Mesothelial cell of epicardium (in vitro differentiated cells): ENCODE results near the gene ABTB1. TPM values are rescaled to one million over a fixed set of nuclear protein-coding genes. Genes with fewer than 3 reads are reported as not detected.

Experiments
- DNase-seq, 2 experiments: peaks; one replicate each; pipeline ENCODE4 v3.0.0; 2021; ENCODE audit warnings: low spot score in 2 of 2; ENCODE audit not compliant: unreplicated experiment in 2 of 2
- H3K27ac Mint-ChIP-seq: 2 replicates; pipeline ENCODE4 v1.8.0; 2021; ENCODE audit warnings: mixed read lengths
- H3K27me3 Mint-ChIP-seq: 2 replicates; pipeline ENCODE4 v1.8.0; 2021; ENCODE audit warnings: low read depth, mixed read lengths
- H3K36me3 Mint-ChIP-seq: 2 replicates; pipeline ENCODE4 v1.8.0; 2021; ENCODE audit warnings: mixed read lengths
- H3K4me1 Mint-ChIP-seq: 2 replicates; pipeline ENCODE4 v1.8.0; 2021; ENCODE audit warnings: mixed read lengths
- H3K4me3 Mint-ChIP-seq: 2 replicates; pipeline ENCODE4 v1.8.0; 2021; ENCODE audit warnings: mild to moderate bottlenecking, moderate library complexity, mixed read lengths
- H3K9me3 Mint-ChIP-seq: 2 replicates; pipeline ENCODE4 v1.8.0; 2021; ENCODE audit warnings: mixed read lengths
- total RNA-seq: library from RNA; stranded (reverse); gene quantifications from 3 replicates; pipeline ENCODE4 v1.2.1, GENCODE V29; 2021
- TF ChIP-seq, protein P1 (sequence below): fragments of 200-600 bp; sonication (generic); IDR thresholded peaks from one replicate; pipeline ENCODE4 v1.5.0; 2021; ENCODE audit warnings: antibody characterized with exemption; ENCODE audit not compliant: unreplicated experiment

ABTB1 gene
- total RNA-seq, 1 donor from 2014 or later = 15.9 TPM

DNA sequence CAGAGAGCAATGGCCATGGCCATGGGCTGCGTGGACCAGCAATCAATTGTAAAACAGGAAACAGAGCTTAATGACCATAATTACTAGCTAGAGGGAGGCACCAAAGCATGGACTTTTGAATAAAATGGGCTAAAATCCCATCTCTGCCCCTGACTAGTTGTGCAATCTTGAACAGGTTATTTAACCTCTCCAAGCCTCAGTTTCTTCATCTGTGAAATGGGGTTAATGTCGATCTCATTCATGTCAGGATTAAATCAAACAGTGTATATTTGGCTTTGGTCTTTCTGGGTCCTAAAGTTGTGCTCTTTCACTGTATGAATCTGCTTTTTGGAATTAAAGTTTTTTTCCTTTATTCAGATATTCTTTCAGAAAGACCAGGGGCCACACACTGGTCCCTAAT is 36.1 kb downstream of the ABTB1 start:
- Mint-ChIP-seq H3K4me1 (peaks cover 11% of the 10 kb centered on the region), H3K9me3 (peaks cover 13% of the 10 kb centered on the region), H3K36me3 (no peaks in the 10 kb centered on the region), H3K4me3 (no peak overlapping the region), H3K27ac (no peak overlapping the region), H3K27me3 (peaks cover 3% of the 10 kb centered on the region)
- DNase-seq = no peak
- TF ChIP-seq, protein P1, sequence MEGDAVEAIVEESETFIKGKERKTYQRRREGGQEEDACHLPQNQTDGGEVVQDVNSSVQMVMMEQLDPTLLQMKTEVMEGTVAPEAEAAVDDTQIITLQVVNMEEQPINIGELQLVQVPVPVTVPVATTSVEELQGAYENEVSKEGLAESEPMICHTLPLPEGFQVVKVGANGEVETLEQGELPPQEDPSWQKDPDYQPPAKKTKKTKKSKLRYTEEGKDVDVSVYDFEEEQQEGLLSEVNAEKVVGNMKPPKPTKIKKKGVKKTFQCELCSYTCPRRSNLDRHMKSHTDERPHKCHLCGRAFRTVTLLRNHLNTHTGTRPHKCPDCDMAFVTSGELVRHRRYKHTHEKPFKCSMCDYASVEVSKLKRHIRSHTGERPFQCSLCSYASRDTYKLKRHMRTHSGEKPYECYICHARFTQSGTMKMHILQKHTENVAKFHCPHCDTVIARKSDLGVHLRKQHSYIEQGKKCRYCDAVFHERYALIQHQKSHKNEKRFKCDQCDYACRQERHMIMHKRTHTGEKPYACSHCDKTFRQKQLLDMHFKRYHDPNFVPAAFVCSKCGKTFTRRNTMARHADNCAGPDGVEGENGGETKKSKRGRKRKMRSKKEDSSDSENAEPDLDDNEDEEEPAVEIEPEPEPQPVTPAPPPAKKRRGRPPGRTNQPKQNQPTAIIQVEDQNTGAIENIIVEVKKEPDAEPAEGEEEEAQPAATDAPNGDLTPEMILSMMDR = no peak

DNA sequence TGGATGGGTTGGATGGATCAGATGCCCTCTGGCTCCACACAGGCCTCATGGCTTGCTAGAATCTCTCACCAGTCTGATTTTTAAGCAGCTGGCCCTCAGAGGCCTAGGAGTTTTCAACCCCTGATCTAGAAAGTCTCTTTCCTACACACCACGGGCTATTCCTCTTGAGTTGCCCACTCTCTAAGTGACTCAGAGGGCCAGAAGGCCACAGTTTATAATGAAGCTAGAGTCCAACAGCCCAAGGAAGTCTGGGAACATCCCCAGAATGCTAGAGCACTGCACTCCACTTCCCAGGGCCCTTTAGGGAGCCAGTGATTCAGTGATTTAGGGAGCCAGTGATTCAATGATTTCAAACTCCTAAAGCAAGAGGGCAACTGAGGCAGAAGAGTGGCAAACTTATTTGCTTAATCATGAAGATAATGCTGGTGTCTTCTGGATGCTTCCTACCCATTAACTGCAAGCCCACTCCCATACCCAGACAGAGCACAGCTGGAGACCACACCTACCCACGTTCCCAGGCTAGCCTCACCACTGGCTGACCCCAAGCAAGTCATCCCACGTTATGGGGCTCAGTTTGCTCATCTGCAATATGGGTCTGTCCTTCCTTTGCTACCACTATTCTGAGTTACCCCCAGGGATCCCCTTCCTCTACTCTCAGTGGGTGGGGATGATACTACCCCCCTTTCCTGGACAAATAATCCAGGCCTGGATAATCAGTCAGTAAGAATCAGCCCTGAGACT is 36.7 kb downstream of the ABTB1 start:
- H3K27me3 Mint-ChIP-seq = peaks cover 3% of the 10 kb centered on the region
- H3K36me3 Mint-ChIP-seq = no peaks in the 10 kb centered on the region
- H3K4me3 Mint-ChIP-seq = no peak overlapping the region
- H3K4me1 Mint-ChIP-seq = peaks cover 17% of the 10 kb centered on the region
- no peak overlapping the region for H3K27ac Mint-ChIP-seq
- H3K9me3 Mint-ChIP-seq = peaks cover 6% of the 10 kb centered on the region
- TF ChIP-seq, protein P1 = no peak
- no peak for DNase-seq

DNA sequence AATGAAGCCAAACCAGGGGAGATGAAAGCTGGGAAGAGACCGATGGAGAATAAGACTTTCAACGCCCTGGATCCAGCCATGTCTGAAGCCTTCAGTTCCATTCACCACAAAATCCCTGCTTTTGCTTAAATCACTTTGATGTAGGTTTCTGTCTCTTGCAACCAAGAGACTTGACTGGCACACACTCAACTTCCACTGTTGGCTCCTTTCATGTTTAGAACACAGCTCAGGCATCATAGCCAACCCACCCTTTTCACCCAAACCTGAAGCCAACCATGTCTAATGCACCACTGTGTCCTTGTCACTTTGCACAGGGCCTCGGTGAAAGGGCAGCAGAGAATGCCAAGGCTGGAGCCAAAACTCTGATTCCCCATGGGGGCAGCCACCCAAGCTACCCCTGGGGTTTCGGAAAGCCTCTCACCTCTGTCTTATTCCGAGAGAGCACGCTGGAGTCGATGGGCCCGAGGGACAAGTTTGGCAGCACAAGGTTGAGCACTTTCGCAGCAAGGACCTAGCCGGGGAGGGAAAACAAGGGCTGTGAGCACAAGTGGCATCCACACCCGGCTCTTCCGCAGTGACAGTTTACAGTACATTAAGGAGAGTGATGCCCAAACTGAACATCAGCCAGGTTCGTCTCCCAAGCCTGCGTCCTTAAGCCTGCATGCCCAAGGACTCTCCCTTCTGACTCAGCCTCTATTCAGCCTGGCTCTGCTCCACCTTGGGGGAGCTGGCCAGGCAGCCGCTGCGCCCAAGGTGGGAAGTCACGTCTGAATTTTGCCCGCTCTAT is 37.6 kb downstream of the ABTB1 start:
- DNase-seq = no peak
- Mint-ChIP-seq H3K27ac (no peak overlapping the region), H3K36me3 (no peaks in the 10 kb centered on the region)

DNA sequence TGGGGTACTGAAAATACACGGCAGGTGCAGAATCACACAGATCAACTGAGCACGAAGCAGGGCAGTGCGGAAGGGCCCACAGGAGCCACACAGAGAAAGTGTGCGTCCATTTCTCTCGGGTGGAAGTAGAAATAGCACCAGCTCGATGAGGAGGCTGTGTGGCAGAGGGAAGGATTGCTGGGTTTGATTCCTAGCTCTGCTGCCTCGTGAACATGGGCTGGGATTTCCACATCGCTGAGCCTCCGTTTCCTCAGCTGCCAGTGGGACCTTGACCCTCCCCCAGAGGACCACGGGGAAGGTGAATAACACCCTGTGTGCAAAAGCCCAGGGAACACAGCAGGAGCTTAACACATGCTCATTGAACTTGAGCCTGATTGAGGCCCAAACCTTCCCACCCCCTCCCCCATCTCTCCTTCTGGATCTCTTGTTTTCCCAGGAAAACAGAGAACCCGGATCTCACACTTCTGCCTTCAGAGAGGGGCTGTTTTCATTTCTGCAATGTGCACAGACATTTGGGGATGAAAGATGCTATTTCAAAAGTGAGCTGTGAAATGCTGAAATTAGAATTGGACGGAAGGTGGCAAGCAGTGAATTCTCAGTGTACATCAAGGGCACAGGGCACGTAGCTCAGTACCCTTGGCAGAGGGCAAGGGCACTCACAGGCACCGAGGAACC is 38.4 kb downstream of the ABTB1 start:
- TF ChIP-seq, protein P1 = no peak
- Mint-ChIP-seq H3K4me1 (peaks cover 25% of the 10 kb centered on the region), H3K9me3 (no peaks in the 10 kb centered on the region), H3K4me3 (no peak overlapping the region), H3K27ac (no peak overlapping the region), H3K27me3 (peaks cover 3% of the 10 kb centered on the region), H3K36me3 (no peaks in the 10 kb centered on the region)
- no peak for DNase-seq

More for the DNA sequence above, 37.6 kb downstream of the ABTB1 start:
- Mint-ChIP-seq H3K4me1 (peaks cover 23% of the 10 kb centered on the region), H3K9me3 (no peaks in the 10 kb centered on the region), H3K4me3 (no peak overlapping the region), H3K27me3 (peaks cover 3% of the 10 kb centered on the region)
- TF ChIP-seq, protein P1 = no peak

DNA sequence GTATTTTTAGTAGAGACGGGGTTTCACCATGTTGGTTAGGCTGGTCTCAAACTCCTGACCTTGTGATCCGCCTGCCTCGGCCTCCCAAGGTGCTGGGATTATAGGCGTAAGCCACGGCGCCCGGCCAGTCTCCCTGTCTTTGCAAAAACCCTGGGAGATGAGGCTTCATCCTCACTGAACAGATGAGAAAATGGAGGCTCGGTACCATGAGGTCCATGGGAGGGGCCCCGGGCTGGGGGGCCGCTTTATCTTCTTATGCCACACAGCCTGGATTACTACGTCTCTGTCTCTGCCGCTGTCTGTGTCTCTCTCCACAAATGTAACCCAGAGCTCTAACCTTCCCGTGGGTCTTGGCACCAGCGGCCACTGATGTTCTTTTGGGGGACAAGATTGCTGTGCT is 39.1 kb downstream of the ABTB1 start:
- H3K27ac Mint-ChIP-seq = no peak overlapping the region
- H3K36me3 Mint-ChIP-seq = no peaks in the 10 kb centered on the region
- no peak overlapping the region for H3K4me3 Mint-ChIP-seq
- TF ChIP-seq, protein P1 = no peak
- peaks cover 25% of the 10 kb centered on the region for H3K4me1 Mint-ChIP-seq
- H3K27me3 Mint-ChIP-seq = peaks cover 3% of the 10 kb centered on the region
- H3K9me3 Mint-ChIP-seq = no peaks in the 10 kb centered on the region
- no peak for DNase-seq
